Measurements from ENCODE around the gene ANKS1A.

ANKS1A gene

DNA sequence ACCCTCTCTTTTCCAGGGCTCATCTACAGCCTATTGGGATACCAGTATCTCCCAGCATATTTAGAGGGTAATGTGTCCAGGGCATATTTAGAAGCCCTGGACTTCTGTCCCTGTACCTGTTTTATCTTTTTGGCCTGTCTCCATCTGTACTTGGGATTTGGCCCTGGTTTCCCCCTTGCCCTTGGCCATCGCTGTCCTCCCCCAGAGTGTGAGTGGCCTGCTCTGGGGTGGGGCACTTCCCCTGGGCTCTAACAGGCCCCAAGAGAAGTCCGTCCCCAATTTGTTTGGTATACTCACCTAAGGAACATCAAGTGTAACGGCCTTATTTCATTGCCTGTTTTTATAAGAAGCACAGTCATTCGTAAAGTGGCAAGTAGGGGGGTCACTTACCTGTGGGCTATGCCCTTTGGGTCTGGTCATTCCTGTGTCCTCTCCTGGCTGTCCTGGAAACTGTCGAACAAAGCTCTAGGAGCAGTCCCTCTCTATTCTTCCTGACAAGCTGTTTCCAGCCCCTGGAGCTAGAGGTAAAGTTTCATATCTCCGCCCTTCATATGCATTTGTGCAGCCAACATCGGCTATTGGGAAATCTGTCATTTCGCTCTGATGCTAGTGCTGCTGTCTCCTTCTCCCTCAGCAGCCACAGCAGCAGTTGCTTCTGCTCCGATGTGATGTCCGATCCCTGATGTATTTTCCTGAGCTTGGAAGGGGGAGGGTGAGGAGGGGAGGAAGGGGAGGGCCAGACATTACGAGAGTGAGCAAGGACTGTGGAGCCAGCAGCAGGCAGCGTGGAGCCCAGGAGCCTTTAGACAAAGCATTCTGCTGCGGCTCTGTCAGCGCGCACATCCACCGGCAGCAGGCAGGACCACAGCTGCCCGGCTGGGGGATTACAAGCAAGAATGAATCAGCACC, 168.6 kb downstream of the ANKS1A start:
- DNase-seq = peak; percentile 19

DNA sequence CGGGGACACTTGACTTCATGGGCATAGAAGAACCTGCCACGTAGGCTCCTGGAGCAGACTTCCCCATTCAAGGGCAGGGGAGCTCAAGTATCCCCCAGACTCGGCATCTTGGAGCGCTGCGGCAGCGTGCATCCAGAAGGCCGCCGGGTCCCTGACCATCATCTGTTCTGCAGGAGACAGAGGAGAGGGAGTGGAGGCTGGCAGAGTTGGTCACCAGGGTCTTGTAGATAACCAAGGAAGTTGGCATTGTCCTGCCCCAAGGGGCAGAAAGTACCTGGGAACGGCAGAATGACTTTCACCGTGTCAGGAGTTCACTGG, 169.3 kb downstream of the ANKS1A start:
- no peak for DNase-seq

DNA sequence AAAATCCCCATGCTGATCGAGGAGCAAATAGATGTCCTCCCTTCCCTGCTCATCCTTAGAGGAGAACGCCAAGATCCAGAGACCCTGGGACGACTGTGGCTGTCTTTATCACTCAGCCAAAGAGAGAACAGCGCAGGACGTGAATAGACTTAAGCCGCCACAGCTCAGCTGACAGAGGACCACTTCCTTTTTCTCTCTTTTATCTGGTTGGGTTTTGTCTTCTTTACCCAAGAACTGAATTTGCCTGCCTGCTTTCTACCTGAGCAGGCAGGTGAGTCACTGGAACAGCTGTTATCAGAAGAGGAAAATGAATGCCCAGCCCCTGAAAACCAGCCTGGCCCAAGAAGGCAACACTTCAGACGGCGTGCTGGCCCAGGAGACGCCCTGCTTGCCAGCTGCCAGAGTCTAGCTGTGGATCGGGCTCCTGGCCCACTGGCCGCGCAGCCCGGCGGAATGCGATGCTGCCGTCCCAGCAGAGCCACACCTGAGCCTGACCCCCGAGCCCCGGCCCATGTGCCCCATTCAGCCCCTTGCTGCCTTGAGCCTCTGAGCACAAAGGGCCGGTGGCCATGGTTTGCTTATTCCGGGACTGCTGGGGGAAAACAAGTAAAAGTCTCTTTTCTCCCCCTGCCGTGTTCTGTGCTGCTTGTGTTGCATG, 169.9 kb downstream of the ANKS1A start:
- DNase-seq = no peak

DNA sequence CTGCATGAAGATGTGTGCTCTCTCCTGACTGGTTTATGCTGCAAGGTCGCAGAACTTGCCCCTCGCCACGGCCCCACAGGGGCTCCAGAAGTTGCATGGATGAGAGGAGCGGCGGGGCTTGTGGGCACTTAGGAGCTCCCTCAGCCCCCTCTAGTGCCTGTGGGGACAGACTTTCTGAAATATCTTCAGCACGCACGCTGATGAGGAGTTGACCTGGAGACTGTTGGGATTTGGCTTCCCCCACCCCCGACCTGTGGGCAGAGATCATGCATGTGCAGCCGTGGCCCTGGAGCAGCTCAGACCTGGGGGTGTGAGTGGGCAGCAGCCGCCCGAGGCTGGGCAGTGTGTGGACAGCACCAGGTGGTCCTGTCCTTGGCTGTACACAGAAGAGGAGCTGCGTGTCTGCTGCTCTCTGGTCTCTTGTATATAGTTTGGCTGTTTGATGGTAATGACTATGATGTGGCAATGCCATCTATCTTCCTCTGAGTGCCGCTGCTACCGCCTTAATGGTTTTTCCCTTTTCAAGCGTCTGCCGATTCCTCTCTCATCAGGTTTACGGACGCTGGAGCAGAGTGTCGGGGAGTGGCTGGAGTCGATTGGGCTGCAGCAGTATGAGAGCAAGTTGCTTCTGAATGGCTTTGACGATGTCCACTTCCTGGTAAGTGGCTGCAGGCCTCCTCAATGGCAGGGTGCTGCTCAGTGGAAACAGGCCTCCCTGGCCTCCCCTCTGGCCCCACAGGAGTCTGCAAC, 170.7 kb downstream of the ANKS1A start:
- DNase-seq = no peak

DNA sequence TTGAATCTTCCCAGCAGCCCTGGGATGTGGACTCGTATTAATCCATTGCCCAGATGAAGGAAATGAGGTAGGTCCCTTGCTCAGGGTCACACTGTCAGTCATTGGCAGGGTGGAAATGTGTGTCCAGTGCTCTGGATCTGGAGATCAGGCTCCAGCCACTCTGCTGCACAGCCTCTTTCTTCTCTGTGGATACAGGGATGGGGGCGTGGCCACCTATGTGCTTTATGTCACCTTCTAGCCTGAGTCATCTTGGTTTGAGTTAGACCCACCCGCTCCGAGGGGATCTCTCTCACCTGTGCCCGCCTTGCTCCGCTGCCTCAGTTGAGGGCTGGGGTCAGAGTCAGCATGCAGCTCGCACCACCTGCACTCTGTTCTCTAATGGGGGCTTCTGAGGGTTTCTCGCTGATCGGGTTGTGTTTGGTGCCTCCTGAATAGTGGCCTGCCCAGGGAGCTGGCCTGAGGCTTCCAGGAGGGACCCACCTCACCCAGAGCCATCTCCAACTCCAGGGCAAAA, 172.1 kb downstream of the ANKS1A start:
- no peak for DNase-seq

DNA sequence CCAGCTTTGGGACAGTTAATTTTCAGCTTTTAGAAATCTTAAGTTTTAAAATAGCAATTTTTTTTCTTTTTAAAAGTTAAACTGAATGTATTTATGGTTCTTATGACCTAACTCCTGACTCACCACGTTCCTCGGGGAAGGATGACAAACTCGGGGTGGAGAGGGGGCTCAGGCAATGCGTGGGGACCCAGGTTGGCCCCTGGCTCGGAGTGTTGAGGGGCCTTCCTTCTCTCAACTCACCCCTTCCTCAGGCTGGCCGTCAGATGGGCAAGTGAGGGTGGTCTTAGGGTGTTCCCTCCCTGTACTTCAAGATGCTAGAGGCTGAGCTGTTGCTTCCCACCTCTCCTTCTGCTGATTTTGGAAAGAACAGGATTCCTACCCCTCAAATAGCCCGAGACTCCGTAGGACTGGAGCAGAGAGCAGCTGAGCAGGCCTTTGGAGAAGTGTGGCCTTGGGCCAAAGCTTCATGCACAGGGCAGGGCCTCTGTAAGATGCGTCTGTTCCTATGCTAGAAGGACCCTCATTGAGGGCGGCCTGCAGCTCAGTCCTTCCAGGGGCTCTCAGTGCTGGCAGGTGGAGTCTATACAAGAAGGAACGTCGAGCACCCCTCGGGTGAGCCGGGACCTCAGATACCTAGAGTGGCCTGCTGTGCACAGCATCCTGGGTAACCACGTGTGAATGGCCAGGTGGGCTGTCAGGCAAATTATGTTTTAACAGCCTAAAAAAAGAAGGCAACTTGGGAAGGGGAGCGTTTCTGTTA, 172.8 kb downstream of the ANKS1A start:
- no peak for DNase-seq

DNA sequence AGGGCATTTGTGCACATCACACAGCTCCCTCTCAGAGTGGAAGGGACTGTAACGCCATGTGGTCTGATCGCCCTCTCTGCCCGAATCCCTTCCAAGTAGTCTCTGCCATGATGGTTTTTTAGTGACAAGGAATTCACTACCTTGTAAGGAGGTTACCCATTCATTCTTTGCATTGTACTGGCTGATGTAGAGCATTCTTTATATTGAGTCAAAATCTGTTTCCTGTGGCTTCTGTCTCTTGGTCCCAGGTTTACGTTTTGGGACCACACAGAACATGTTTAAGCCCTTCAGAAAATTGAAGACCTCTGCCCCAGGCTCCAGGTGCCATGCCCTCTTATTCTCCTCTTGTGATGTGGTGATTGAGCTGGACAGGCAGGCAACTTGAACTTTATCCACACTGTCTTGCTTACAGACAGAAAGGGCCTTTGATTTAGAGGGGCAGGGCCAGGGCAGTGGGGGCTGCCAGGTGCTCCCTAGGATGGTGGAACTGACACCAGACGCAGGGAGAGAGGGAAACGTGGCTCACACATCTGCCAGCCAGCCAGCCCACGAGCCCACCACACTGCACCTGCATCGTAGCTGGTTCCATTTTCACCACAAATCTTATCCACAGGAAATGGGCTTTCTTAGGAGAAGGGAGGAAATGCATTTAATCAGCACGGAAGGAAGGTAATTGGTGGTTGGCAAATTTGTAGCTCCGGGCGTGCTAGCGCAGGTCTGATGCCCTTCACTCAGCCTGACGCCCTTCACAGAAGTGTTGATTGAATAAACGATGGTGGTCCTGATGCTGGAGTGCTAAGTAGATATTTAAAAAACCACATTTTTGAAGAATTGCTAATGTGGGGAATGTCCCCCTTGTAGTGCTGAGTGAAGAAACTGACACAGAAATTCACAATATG, 173.9 kb downstream of the ANKS1A start:
- no peak for DNase-seq

DNA sequence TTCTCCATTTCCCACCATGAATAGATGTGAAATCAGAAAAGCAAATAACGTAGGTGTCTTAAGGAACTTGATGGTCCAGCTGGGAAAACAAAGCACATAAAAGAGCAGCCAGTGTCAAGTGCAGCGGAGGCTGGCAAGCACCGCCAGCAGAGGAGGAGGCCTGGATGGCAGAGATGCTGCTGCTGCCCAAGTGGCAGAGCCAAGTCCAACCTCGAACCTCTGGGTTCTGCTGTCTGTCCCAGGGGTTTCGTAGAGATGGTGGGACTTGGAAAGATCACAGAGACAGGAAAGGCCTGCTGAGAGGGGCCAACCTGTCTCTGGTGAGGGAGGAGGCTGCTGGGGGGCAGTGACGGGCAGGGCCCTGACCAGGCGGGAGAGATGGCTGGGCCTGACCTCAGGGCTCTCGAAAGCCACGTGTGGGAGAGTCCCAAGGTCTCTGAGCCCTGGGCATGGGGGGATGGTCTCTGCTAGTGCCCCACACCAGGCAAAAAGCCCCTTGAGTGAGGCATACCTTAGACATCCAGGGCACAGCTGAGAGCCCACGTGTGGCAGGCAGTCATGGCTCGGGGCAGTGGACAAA, 174.7 kb downstream of the ANKS1A start:
- no peak for DNase-seq

DNA sequence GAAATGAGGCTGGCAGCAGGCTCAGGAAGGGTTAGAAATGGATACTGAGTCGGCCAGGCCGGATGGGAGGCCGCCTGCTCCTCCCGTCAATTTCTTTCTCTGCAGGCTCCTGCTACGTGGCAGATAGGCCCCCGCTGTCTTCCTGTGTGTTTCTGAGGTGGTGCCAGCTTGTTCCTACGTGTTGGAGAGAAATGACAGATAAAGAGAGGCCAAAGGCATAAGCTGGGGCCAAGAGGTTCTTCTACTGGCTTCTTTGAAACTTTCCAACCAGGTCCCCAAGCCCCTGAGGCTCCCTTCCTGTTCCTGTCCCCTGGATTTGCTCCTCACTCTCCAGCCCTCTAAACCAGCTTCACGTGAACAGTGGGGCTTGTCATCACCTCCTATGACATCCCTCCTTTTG, 175.2 kb downstream of the ANKS1A start:
- DNase-seq = no peak

DNA sequence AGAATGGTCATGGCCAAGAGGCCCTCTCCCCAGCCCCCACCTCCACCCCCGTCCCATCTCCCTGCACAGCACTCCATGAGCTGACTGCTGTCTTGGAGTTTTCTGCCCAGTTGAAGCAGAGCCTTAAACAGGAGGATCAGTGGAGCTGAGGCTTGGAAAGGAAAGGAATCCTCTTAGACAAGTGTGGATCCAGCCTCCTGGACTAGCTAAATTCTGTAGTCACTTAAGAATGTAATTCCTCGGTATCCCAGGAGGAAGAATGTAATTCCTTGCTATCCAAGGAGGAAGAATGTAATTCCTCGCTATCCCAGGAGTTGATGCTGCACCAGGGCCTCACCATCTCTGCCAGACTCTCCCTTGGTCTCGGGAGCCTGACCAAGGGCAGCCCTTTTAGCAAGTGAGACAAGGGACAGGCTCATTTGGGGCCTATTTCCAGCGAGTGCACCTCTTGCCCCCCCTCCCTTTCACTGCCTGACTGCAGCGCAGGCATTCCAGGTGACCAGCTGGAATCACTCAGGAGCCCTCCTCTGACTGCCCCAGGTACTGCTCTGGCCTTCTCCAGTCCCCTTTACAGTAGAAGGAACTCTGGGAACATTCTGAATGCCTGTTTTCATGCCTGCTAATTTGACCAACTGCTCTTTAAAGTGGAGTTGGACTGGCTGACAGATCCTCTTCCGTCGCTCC, 175.8 kb downstream of the ANKS1A start:
- no peak for DNase-seq

DNA sequence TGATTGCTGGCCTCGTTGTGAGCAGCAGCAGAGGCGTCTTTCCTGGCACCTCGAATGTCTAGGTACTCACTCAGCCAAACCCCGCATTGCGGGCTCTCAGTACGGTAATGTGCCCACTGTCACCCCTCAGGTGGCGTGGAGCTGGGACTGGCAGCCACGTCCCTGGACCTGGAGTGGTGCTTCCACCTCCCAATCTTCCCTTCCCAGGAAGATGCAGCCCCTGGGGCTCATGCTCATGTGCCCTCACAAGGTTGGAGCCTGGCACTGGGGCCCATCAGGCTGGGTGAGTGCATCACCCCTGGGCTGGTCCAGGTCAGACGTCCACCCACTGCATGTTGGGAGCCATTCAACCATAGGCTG, 176.4 kb downstream of the ANKS1A start:
- no peak for DNase-seq

DNA sequence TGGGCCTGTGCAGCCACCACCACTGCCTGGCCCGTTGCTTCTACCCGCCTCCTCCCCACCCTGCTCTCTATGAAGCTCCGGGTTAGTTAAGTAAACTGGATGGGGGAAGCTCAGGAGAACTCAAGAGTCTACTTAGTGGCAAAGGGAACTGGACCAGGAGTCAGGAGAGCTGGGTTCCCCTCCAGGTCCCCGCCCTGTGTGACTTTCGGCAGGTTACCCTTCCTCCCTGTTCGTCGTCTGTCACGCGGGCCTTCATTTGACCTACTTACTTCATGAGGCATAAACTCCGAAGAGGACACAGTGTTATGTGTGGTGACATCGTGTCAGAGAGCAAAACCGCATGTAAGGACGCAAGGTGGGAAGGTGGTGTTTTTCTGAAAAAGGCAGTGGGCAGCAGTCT, 176.8 kb downstream of the ANKS1A start:
- DNase-seq = no peak

DNA sequence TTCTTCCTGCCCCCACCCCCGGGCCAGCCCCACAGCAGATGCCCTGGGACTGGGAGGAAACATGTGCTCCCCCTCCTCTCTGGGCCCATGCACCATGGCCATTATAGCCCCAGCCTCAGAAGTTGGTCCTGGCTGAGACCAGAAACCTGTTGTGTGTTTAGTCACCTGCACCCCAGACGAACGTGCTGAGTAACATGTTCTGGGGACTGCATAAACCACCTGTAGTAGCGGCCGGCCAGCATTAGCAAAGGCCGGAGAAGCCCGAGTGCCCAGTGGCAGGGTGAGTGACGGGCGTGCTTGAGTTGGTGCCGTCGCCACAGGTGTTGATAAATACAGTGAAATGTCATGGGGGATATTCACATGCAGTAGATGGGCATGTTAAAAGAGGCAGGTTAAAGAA, 178.2 kb downstream of the ANKS1A start:
- no peak for DNase-seq

DNA sequence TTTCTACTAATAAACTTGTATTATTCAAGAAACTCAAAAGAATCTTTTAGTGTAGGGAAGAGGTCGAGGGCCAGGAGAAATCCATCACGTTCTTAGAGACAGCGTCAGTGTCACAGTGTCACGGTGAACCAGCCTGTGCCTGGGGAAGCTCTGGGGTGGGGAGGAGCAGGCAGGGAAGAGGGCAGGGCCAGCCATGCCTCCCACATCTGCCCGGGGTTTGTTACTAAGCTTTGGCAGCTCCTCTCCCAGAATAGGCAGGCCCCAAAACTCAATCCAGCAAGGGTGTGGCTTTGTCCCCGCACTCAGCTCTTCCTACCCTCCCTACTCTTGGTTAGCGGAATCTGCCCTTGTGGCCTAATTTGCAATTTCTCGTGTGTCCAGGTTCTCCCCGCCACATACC, 179.2 kb downstream of the ANKS1A start:
- no peak for DNase-seq

DNA sequence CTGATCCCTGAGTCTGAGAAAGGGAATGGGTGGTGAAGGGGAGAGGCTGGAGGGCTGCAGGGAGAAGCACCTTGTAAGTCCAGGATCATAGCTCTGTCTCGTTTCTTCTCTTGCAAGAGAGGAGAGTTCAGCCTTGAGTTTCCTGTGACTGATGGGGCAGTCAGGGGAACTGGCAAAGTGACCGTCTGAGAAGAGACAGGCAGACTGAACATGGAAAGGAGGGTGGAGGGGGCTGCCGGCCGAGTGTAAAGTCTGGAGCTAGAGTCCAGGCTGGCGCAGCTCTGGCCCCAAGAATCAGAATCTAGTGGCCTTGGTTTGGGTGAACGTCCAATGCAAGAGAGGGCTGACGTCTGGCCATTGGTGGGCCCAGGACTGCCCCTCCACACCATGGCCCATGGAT, 179.6 kb downstream of the ANKS1A start:
- no peak for DNase-seq

DNA sequence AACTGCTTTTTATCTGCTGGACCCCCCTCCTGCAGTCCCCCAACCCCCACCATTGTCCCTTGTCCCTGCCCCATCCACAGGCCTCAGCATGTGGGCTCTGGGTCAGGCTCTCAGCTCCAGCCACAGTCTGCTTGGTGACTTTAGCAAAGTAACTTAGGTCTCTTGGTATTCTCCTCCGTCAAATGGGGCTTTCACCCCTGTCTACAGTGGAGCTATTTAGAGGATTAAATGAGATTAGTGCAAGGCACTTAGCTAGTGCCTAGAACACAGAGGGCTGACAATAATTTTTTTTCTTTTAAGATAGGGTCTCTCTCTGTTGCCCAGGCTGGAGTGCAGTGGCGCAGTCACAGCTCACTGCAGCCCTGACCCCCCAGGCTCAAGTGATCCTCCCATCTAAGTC, 180.2 kb downstream of the ANKS1A start:
- no peak for DNase-seq

DNA sequence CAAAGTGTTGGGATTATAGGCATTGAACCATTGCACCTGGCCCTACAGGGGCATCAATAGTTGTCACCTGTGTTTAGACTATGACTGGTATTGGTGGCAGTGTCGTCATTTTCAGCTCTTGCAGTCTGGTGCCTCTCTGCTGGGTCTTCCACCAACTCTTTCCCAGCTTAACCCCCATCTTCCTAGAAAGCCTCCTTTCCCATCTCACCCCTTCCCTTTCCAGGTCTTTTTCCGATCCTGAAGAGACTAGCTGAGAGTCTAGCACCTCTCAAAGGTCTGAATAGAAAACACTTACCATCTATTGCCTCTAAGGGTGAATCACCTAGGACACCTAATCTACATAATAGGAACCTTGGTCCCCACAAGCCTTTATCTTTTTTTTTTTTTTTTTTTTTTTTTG, 181.1 kb downstream of the ANKS1A start:
- no peak for DNase-seq

DNA sequence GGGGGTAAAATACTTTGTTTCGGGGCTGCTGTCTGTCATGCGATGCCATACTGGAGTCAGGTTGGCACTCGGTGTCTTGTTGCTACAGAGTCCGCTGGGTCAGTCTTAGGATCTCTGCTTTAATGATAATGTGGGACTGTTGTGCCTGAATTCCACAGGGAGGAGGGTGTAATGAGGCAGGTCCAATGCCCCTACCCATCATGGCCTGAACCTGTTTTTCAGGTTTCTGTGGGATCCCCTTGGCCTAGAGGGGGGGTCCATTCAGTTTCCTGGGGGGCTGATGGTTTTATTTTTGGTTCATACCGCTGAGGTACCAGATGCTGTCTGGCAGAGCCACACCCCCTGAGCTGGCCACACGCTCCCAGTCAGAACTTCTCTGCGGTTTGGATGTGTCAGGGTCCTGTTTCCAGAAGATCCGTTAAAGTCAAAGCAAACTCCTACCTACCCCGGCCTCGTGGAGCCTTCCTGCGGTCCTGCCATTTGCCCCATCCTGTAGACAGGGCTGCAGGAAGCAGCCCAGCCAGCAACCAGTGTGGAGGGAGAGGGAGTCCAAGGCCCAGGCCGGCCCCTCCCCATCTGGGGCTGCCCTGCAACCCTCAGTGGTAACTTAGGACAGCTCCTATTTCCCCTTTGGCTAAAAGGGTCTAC, 182.4 kb downstream of the ANKS1A start:
- no peak for DNase-seq

DNA sequence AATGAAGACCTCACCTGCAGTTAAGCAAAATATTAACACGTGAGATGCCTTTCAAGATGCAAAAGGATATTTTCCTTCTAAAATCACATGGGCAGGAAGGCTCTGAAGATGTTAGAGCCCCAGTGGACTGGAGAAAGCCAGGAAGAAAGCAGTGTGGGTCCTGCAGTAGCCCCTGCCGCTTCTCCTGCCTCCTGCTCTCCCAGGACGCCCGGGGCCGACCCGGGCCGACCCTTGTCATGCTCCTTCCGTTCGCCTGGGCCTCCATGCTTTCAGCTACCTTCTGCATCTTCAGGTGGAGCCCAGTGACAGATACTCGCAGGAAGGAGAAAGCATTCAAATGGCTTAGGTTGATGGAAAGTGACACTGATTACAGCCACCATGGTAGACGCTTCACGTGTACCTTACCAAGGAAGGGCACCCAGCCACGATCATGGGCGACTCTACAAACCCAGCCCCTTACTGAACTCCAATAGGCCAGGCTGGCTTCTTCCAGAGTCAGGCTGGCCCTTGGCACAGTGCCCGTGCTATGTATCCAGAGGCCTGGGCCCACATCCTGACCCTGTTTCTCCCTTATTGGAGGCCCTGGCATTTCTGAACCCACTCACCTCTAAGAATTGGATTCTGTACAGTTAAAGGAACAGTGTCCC, 183.1 kb downstream of the ANKS1A start:
- no peak for DNase-seq

DNA sequence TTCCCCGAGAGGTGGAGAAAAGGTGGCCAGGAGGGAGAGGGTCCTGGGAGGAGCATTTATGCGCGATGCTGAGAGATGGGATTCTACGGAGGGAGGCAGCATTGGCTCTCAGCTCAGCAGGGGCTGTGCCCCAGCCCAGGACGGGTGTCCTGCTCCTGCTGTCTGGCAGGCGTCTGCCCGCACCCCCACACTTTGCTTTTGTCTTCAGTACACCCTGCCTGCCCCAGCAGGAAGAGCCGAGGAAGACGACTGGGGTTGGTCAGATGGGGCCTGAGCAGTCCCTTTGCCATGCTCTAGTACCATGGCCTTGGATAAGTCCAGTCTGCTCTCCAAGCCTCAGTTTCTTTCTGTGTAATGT, 183.6 kb downstream of the ANKS1A start:
- DNase-seq = no peak

Data from NCI-H1694 treated with DMSO at 0.1 percent for 48 hours (cell line).